ENCODE measurements around the gene C1orf50. TPM values are rescaled to one million over a fixed set of nuclear protein-coding genes. Genes with fewer than 3 reads are reported as not detected.

C1orf50 gene
- total RNA-seq, 1 donor from 2014 or later, result 11.3 TPM

GRCh38 chr1:42757892-42758275 is 9.2 kb upstream of the C1orf50 start:
- no peak overlapping the region for H3K4me3 Mint-ChIP-seq (ENCODE audit: unreplicated experiment)
- peaks cover 22% of the 10 kb centered on the region for H3K4me1 Mint-ChIP-seq (ENCODE audit: unreplicated experiment)
- H3K9me3 Mint-ChIP-seq (ENCODE audit: unreplicated experiment), result no peaks in the 10 kb centered on the region
- H3K27me3 Mint-ChIP-seq (ENCODE audit: unreplicated experiment), result peaks cover 6% of the 10 kb centered on the region
- TF ChIP-seq CTCF (IDR thresholded peaks at IDR 0.05; ENCODE audit: unreplicated experiment), result no peak
- no peak overlapping the region for H3K27ac Mint-ChIP-seq (ENCODE audit: unreplicated experiment)
- H3K36me3 Mint-ChIP-seq (ENCODE audit: low read depth, unreplicated experiment), result peaks cover 55% of the 10 kb centered on the region
- no peak for DNase-seq (ENCODE audit: low spot score)

GRCh38 chr1:42758641-42759040 is 8.4 kb upstream of the C1orf50 start:
- H3K4me1 Mint-ChIP-seq (ENCODE audit: unreplicated experiment), result peaks cover 22% of the 10 kb centered on the region
- peaks cover 49% of the 10 kb centered on the region for H3K36me3 Mint-ChIP-seq (ENCODE audit: low read depth, unreplicated experiment)
- H3K27me3 Mint-ChIP-seq (ENCODE audit: unreplicated experiment), result peaks cover 4% of the 10 kb centered on the region
- peak overlapping the region; percentile 36 for H3K27ac Mint-ChIP-seq (ENCODE audit: unreplicated experiment)
- no peak for TF ChIP-seq CTCF (IDR thresholded peaks at IDR 0.05; ENCODE audit: unreplicated experiment)
- H3K9me3 Mint-ChIP-seq (ENCODE audit: unreplicated experiment), result no peaks in the 10 kb centered on the region
- H3K4me3 Mint-ChIP-seq (ENCODE audit: unreplicated experiment), result no peak overlapping the region
- no peak for DNase-seq (ENCODE audit: low spot score)

- peaks cover 44% of the 10 kb centered on the region for H3K36me3 Mint-ChIP-seq (ENCODE audit: low read depth, unreplicated experiment)
- TF ChIP-seq CTCF (IDR thresholded peaks at IDR 0.05; ENCODE audit: unreplicated experiment), result no peak
These were observed 7.9 kb upstream of the C1orf50 start for GRCh38 chr1:42759114-42759513.

GRCh38 chr1:42761567-42761966 is 5.5 kb upstream of the C1orf50 start:
- Mint-ChIP-seq H3K36me3 (ENCODE audit: low read depth, unreplicated experiment) (peaks cover 22% of the 10 kb centered on the region), H3K4me3 (ENCODE audit: unreplicated experiment) (no peak overlapping the region), H3K27me3 (ENCODE audit: unreplicated experiment) (peaks cover 4% of the 10 kb centered on the region), H3K27ac (ENCODE audit: unreplicated experiment) (no peak overlapping the region), H3K4me1 (ENCODE audit: unreplicated experiment) (peaks cover 20% of the 10 kb centered on the region), H3K9me3 (ENCODE audit: unreplicated experiment) (no peaks in the 10 kb centered on the region)
- no peak for DNase-seq (ENCODE audit: low spot score)
- no peak for TF ChIP-seq CTCF (IDR thresholded peaks at IDR 0.05; ENCODE audit: unreplicated experiment)

More at GRCh38 chr1:42759114-42759513, 7.9 kb upstream of the C1orf50 start:
- Mint-ChIP-seq H3K27me3 (ENCODE audit: unreplicated experiment) (peaks cover 5% of the 10 kb centered on the region), H3K4me1 (ENCODE audit: unreplicated experiment) (peaks cover 22% of the 10 kb centered on the region), H3K27ac (ENCODE audit: unreplicated experiment) (no peak overlapping the region), H3K4me3 (ENCODE audit: unreplicated experiment) (no peak overlapping the region), H3K9me3 (ENCODE audit: unreplicated experiment) (no peaks in the 10 kb centered on the region)
- no peak for DNase-seq (ENCODE audit: low spot score)

- DNase-seq (ENCODE audit: low spot score), result no peak
- H3K27ac Mint-ChIP-seq (ENCODE audit: unreplicated experiment), result peak overlapping the region; percentile 70
- H3K36me3 Mint-ChIP-seq (ENCODE audit: low read depth, unreplicated experiment), result peaks cover 17% of the 10 kb centered on the region
- peaks cover 4% of the 10 kb centered on the region for H3K27me3 Mint-ChIP-seq (ENCODE audit: unreplicated experiment)
- H3K9me3 Mint-ChIP-seq (ENCODE audit: unreplicated experiment), result no peaks in the 10 kb centered on the region
- peak overlapping the region; percentile 31 for H3K4me3 Mint-ChIP-seq (ENCODE audit: unreplicated experiment)
- H3K4me1 Mint-ChIP-seq (ENCODE audit: unreplicated experiment), result peaks cover 15% of the 10 kb centered on the region
- no peak for TF ChIP-seq CTCF (IDR thresholded peaks at IDR 0.05; ENCODE audit: unreplicated experiment)
These were observed 4.8 kb upstream of the C1orf50 start for GRCh38 chr1:42762269-42762668.
